Measurements from ENCODE around the gene TMEM72.
"Not testable (repeated sequence)": the region's sequence is repeated elsewhere in the genome, so short reads cannot be mapped to it uniquely, and the experiment has no call there.

The TMEM72 gene

GRCh38 chr10:44911081-44911540, at the start of gene TMEM72:
Gene TMEM72, plus strand, starts transcription at chr10:44911337. Its CDS starts 176 bp downstream, at chr10:44911513.
- DNase-seq (ENCODE audit: low read depth in 1 of 2, low spot score in 1 of 2) = no peak

GRCh38 chr10:44862006-44862751, 49.0 kb upstream of the TMEM72 start:
- no peak for DNase-seq (ENCODE audit: low read depth in 1 of 2, low spot score in 1 of 2)

- no peak for DNase-seq (ENCODE audit: low read depth in 1 of 2, low spot score in 1 of 2)
Observed at GRCh38 chr10:44862924-44863323, 48.2 kb upstream of the TMEM72 start.

DNA sequence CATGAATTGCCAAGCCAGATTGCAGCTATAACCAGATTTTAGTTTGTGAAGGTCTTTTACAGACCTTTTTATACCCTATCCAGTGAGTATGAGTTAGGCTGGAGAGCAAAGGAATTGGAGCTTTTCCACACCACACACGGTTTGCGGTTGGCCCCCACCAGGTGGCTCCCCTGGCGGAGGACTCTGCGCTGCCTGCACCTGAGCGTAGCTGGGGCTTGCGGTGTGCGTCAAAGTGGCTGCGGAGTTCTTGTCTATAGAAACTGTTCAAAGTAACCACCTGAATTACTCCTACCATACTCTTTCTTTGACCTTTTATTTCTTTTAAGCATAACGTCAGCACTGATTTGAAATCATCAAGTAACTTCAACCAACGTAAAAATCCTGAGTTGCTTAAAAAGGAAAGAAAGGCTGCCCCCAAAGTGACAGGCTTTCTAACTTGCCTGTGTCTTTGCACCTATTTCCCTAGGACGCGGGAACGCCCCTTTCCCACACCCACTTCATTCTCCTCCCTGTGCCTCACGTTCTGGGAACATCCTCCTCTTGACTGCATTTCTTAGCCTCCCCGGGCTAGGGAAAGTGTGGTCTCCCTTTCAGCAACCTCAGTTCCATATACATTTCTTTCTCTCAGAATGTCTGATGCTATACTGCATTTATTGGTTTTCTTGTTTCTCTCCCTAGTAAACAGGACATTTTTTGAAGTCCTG, 47.6 kb upstream of the TMEM72 start:
- no peak for DNase-seq (ENCODE audit: low read depth in 1 of 2, low spot score in 1 of 2)

DNA sequence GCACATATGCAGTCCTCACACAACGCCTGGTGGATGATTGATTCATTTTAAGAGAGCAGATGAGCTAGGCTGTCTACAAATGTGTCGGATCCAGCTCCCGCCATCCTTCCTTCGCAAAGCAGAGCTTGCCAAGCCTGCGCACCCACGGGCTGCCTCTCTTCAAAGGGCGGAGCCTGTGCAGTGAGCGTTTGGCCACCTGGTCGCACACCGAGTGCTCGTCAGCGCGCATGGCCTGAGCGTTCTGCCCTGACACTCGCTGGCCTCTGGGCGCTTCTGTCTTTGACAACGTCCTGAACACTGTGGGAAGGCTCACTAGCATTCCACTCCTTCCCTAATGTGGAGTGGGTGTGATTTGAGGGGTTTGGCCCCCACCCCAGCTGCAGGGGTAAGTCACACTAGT, 47.1 kb upstream of the TMEM72 start:
- no peak for DNase-seq (ENCODE audit: low read depth in 1 of 2, low spot score in 1 of 2)

DNA sequence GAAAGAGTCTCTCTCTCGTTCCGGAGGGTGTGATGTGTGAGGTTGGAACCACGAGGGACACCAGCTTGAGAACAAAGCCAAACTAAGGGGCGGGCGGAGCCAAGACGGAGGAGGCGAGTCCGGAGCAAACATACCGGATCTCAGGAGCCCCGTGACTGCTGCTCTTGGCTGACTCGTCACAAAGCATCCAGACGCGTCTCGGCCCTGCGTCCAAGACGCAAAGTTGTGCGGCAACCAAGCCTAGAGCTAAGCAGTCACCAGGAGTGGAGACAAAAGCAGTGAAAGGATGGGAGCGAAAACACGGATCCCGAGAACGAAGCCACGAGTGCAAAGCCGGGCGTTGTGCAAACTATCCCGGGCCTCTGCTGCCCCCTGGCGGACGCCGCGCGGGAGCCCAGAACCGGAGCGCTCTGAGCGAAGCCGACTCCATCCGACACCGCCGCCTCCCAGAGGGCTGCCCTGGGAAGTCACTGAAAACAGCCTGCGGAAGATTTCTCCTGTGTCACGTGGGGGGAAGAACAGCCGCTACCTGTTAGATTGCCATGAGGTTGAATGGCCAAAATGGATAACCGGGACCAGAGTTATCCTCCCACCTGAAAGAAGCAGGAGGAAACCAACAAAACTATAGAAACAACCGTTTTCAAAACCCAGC, 46.4 kb upstream of the TMEM72 start:
- peak; percentile 78 to 79 for DNase-seq (ENCODE audit: low read depth in 1 of 2, low spot score in 1 of 2)

DNA sequence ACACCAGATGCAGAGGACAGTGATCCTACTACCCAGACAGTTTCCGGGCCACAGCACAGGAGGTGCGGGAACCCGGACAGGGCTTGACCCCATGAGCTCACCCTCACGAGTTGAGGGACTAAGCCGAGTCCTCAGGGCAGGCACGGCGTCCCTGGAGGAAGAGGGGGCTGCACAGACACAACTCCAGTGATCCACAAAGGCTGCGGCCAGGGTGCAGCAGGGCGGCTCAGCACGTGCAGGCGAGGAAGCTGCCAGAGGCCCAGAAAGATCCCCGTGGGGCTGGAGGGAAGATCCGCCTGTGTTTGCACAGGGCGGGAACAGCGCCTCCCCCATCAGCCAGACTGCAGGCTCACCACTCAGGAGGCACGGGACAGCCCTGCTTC, 45.9 kb upstream of the TMEM72 start:
- DNase-seq (ENCODE audit: low read depth in 1 of 2, low spot score in 1 of 2) = no peak

- not testable (repeated sequence) for DNase-seq (ENCODE audit: low read depth in 1 of 2, low spot score in 1 of 2)
Observed at GRCh38 chr10:44866367-44866766, 44.8 kb upstream of the TMEM72 start.

DNA sequence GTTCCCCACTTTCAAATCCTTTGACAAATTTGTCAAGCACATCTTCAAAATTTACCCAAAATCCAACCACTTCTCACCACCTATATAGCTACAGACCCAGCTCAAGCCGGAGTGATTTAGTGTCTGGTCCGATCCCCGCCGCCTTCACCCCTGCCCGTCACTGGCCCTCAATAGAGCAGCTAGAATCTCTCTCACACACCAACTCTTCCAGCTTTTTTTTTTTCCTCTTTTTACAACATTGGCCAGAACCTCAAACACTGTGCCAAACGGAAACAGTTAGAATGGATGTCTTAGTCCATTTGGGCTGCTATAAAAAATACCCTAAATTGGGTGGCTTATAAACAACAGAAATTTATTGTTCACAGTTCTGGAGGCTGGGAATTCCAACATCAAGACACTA, 41.1 kb upstream of the TMEM72 start:
- DNase-seq (ENCODE audit: low read depth in 1 of 2, low spot score in 1 of 2) = no peak

DNA sequence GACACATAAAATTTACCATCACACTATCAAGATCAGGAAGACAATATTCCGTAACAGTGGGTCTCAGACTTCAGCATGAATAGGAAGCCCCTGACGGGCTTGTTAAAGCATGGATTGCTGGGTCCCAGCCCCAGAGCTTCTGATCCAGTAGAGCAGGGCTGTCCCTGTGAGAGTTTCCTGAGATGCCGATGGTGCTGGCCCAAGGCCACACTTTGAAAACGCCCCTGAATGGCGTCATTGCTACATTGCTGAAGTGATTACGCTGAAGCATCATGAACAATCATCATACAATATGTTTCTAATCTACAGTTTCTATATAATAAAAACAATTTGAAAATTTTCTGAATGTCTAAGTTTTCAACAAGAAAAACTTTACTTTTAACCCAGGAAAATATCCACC, 38.0 kb upstream of the TMEM72 start:
- DNase-seq (ENCODE audit: low read depth in 1 of 2, low spot score in 1 of 2) = no peak

GRCh38 chr10:44874166-44874565, 37.0 kb upstream of the TMEM72 start:
- no peak for DNase-seq (ENCODE audit: low read depth in 1 of 2, low spot score in 1 of 2)

GRCh38 chr10:44878706-44879530, 32.2 kb upstream of the TMEM72 start:
- peak; percentile 40 to 77 for DNase-seq (ENCODE audit: low read depth in 1 of 2, low spot score in 1 of 2)

DNA sequence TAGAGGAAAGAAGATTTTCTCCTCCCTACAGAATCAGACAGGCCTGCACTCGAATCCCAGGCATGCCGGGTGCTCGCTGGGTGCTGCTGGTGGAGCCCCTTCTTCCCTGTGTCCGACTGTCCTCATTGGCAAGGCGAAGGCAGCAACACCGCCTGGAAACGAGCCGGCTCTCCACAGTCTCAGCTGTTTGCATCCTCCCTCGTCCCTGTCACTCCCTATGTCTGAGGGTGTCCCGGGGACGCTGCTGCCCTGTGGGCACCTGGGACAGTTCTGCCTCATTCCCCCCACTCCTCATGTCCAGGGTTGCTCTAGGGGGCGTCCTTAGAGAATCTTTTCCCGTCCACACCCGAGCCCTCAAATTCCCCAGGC, 31.6 kb upstream of the TMEM72 start:
- no peak for DNase-seq (ENCODE audit: low read depth in 1 of 2, low spot score in 1 of 2)

DNA sequence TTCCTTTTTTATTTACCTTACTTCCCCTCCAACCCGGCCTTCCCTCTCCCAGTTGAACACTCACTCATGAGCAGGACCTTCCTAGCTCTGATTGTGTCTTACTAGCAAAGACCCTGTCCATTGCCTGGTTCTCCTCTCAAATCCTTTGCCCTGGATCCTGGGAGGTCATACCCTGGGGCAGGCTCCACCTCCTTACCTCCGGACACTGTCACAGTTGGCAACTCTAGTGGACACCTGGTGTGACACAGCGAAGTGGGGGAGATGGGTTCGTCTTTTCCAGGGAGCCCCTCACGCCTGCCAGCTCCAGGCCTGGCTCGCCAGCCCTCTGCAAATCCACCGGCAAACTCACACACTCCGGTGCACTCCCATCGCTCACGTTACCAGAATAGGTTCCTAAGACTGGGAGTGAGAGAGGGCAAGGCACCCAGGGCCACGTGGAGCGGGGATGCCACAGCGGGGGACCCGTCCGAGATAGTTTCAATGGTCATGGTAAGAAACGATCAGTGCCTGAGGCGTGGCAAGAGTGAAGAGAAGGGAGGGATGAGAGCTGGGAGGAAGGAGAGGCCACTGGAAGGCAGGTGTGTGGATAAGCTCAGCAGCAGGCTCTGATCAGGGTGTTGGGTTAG, 30.9 kb upstream of the TMEM72 start:
- DNase-seq (ENCODE audit: low read depth in 1 of 2, low spot score in 1 of 2) = no peak

DNA sequence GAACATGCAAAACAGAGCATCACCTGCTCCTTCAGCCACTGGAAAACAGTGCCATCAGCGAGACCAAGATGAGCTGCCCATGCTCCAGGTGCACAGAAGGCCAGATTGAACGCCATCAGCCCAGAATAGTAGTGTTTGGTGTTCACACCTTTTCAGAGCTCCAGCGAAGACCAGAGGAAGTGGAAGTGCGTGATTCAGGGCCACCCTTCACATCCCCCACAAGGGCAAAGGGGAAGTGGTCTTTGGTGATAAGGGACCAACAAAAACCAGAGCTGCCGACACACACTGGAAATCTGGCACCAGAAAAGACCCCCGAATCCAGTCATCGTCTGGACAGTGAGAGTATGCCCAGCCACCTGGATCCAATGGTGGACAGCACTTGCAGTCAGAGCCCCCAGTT, 29.5 kb upstream of the TMEM72 start:
- no peak for DNase-seq (ENCODE audit: low read depth in 1 of 2, low spot score in 1 of 2)

GRCh38 chr10:44882166-44882720, 28.9 kb upstream of the TMEM72 start:
- no peak for DNase-seq (ENCODE audit: low read depth in 1 of 2, low spot score in 1 of 2)

- no peak for DNase-seq (ENCODE audit: low read depth in 1 of 2, low spot score in 1 of 2)
Observed at GRCh38 chr10:44883593-44884331, 27.4 kb upstream of the TMEM72 start.

- no peak for DNase-seq (ENCODE audit: low read depth in 1 of 2, low spot score in 1 of 2)
Observed at GRCh38 chr10:44885710-44886109, 25.4 kb upstream of the TMEM72 start.

DNA sequence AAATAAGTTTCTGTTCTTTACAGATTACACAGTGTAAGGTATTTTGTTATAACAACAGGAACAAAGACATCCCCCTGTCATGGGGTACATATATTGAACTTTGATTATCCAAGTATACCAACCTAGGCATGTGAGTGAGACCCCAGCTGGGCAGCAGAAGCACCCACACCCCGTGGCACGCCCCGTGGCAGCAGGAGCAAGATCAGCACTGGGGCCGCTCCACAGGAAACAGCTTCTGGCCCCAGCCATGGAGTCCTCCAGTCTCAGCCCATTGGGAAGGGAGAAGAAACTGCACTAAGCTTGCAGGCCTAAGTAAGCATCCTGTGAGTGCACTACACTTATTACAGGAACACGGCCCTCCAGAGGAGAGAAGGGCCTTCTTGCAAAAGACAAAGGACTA, 24.2 kb upstream of the TMEM72 start:
- no peak for DNase-seq (ENCODE audit: low read depth in 1 of 2, low spot score in 1 of 2)

GRCh38 chr10:44888886-44889285, 22.3 kb upstream of the TMEM72 start:
- no peak for DNase-seq (ENCODE audit: low read depth in 1 of 2, low spot score in 1 of 2)
